Mammary epithelial cell (primary cell): ENCODE measurements around the gene INO80B.

Experiments used
- CTCF ChIP-seq, 2 donors: IDR thresholded peaks in 1 of 2; conservative IDR thresholded peaks in 1 of 2; 2 replicates each; pipeline ENCODE4 v1.5.1; 2011 to 2012; ENCODE audit warnings: inconsistent platforms in 2 of 2, low read length in 2 of 2, mild to moderate bottlenecking in 2 of 2, control low read depth in 1 of 2, low read depth in 1 of 2; ENCODE audit not compliant: insufficient read depth in 1 of 2; ENCODE audit errors: extremely low read depth in 1 of 2
- EZH2 ChIP-seq: IDR thresholded peaks from 2 replicates; pipeline ENCODE4 v1.6.1; 2012; ENCODE audit warnings: low read length, inconsistent platforms, borderline replicate concordance

DNA sequence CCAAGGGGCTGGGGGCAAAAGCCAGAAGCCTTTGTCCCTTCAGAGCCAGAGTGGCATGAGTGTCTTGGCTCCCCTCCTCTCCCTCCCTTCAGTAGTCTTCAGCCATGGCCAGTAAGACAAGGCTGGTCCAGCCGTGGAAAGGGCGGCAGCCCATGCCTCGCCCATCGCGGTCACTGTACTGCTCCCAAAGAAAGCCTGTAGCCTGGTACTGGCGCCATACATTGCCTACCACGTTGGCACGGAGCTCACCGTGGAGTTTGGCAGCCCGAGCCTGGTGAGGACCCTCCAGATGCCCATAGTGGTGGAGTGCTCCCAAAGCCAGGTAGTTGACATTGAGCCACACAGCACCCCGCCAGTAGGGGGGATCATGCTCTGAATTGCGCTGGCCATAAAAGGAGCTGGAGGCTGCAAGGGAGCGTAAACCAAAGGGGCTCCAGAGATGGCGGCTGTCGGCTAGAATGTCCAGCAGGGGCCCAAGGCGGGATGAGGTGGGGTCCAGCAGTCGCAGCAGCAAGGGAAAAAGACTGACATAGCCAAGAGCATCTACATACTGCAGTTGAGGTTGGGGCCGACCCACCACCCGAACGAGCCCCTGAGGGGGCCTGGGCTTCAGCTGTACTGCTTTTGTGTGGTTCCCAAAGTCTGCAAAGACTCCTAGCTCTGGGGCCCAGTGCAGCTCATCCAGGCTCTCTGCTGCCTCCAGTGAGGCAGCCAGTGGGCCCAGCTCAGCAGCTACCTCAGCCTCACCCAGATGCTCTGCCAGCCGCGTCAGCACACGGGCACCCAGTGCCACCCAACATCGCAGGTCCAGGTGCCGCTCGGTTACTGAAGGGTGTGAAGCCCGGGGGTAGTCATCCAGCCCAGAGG lies 6.5 kb downstream of the INO80B start:
- TF ChIP-seq CTCF (conservative IDR thresholded peaks at IDR 0.05 in 1 of 2, IDR thresholded peaks at IDR 0.05 in 1 of 2; ENCODE audit: extremely low read depth in 1 of 2, insufficient read depth in 1 of 2, low read depth in 1 of 2, low read length in 2 of 2) (peak; percentile 14 to 24), EZH2 (no peak)
